Osteocyte (in vitro differentiated cells): Measurements from ENCODE around the gene POMGNT1. TPM values are rescaled to one million over a fixed set of nuclear protein-coding genes. Genes with fewer than 3 reads are reported as not detected.

Experiments
- DNase-seq: peaks from one replicate; pipeline ENCODE4 v3.0.0; 2021; ENCODE audit warnings: mixed read lengths; ENCODE audit not compliant: unreplicated experiment; ENCODE audit errors: extremely low spot score
- H3K27ac Mint-ChIP-seq: one replicate; pipeline ENCODE4 v1.8.0; 2021; ENCODE audit warnings: mild to moderate bottlenecking, mixed read lengths; ENCODE audit not compliant: unreplicated experiment
- H3K27me3 Mint-ChIP-seq: one replicate; pipeline ENCODE4 v1.8.0; 2021; ENCODE audit warnings: mixed read lengths; ENCODE audit not compliant: unreplicated experiment
- H3K36me3 Mint-ChIP-seq: one replicate; pipeline ENCODE4 v1.8.0; 2021; ENCODE audit warnings: mixed read lengths; ENCODE audit not compliant: unreplicated experiment
- H3K4me1 Mint-ChIP-seq: one replicate; pipeline ENCODE4 v1.8.0; 2021; ENCODE audit warnings: mixed read lengths; ENCODE audit not compliant: unreplicated experiment
- H3K4me3 Mint-ChIP-seq: one replicate; pipeline ENCODE4 v1.8.0; 2021; ENCODE audit warnings: mild to moderate bottlenecking, moderate library complexity, mixed read lengths; ENCODE audit not compliant: unreplicated experiment
- H3K9me3 Mint-ChIP-seq: one replicate; pipeline ENCODE4 v1.8.0; 2021; ENCODE audit warnings: mixed read lengths; ENCODE audit not compliant: unreplicated experiment
- total RNA-seq: library from RNA; stranded (reverse); gene quantifications from 2 replicates; pipeline ENCODE4 v1.2.1, GENCODE V29; 2021
- TF ChIP-seq, protein P1 (sequence below): fragments of 200-600 bp; sonication (generic); IDR thresholded peaks from 2 replicates; pipeline ENCODE4 v1.5.0; 2021; ENCODE audit warnings: antibody characterized with exemption, mild to moderate bottlenecking, moderate library complexity

POMGNT1 gene
- total RNA-seq, 1 donor from 2014 or later, result 88.9 TPM

- Mint-ChIP-seq H3K4me1 (peaks cover 14% of the 10 kb centered on the region), H3K27me3 (no peaks in the 10 kb centered on the region), H3K27ac (no peak within 1 kb of the TSS), H3K36me3 (no peaks in the 10 kb centered on the region), H3K9me3 (no peaks in the 10 kb centered on the region), H3K4me3 (no peak within 1 kb of the TSS)
- DNase-seq, result no peak
- TF ChIP-seq, protein P1, sequence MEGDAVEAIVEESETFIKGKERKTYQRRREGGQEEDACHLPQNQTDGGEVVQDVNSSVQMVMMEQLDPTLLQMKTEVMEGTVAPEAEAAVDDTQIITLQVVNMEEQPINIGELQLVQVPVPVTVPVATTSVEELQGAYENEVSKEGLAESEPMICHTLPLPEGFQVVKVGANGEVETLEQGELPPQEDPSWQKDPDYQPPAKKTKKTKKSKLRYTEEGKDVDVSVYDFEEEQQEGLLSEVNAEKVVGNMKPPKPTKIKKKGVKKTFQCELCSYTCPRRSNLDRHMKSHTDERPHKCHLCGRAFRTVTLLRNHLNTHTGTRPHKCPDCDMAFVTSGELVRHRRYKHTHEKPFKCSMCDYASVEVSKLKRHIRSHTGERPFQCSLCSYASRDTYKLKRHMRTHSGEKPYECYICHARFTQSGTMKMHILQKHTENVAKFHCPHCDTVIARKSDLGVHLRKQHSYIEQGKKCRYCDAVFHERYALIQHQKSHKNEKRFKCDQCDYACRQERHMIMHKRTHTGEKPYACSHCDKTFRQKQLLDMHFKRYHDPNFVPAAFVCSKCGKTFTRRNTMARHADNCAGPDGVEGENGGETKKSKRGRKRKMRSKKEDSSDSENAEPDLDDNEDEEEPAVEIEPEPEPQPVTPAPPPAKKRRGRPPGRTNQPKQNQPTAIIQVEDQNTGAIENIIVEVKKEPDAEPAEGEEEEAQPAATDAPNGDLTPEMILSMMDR, result no peak
These were observed 23.6 kb downstream of the POMGNT1 start, which contains the start of gene TSPAN1 for GRCh38 chr1:46174448-46175231. Gene TSPAN1, plus strand, starts transcription at chr1:46175087. Its CDS starts 6,021 bp downstream, at chr1:46181108.

- Mint-ChIP-seq H3K9me3 (no peaks in the 10 kb centered on the region), H3K36me3 (no peaks in the 10 kb centered on the region), H3K27ac (no peak overlapping the region), H3K4me3 (no peak overlapping the region), H3K27me3 (peaks cover 2% of the 10 kb centered on the region), H3K4me1 (peaks cover 14% of the 10 kb centered on the region)
- no peak for DNase-seq
- TF ChIP-seq, protein P1, result no peak
These were observed 24.8 kb downstream of the POMGNT1 start for GRCh38 chr1:46173361-46173856.

GRCh38 chr1:46172321-46172720, 25.9 kb downstream of the POMGNT1 start:
- Mint-ChIP-seq H3K27ac (no peak overlapping the region), H3K9me3 (no peaks in the 10 kb centered on the region), H3K4me1 (peaks cover 14% of the 10 kb centered on the region), H3K4me3 (no peak overlapping the region), H3K36me3 (no peaks in the 10 kb centered on the region), H3K27me3 (peaks cover 2% of the 10 kb centered on the region)
- TF ChIP-seq, protein P1, result no peak
- DNase-seq, result no peak

- Mint-ChIP-seq H3K27me3 (peaks cover 2% of the 10 kb centered on the region), H3K36me3 (no peaks in the 10 kb centered on the region), H3K4me1 (peaks cover 14% of the 10 kb centered on the region), H3K27ac (no peak overlapping the region), H3K4me3 (no peak overlapping the region), H3K9me3 (no peaks in the 10 kb centered on the region)
- TF ChIP-seq, protein P1, result no peak
- no peak for DNase-seq
These were observed 26.4 kb downstream of the POMGNT1 start for GRCh38 chr1:46171871-46172270.

DNA sequence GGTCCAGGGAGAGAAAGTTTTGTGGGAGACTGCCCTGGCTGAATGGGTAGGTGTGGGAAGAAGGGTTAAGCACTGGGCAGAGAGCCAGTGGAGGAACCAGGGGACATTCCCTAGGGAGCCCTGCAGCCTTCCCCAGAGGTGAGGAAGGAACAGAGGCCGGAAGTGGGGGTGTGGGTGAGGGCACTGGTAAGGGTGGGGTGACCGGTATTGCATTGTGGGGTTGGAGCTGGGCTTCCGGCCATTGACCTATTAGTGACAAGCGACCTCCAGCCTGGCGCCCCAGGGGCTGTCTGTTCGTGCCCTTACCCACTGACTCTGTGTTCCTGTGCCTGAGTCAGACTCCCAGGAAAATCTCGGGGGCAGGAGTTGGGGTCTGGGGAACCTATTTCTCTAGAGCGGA, 26.9 kb downstream of the POMGNT1 start:
- Mint-ChIP-seq H3K36me3 (no peaks in the 10 kb centered on the region), H3K4me1 (peaks cover 11% of the 10 kb centered on the region), H3K4me3 (no peak overlapping the region), H3K27me3 (peaks cover 2% of the 10 kb centered on the region), H3K9me3 (no peaks in the 10 kb centered on the region), H3K27ac (no peak overlapping the region)
- TF ChIP-seq, protein P1, result no peak
- DNase-seq, result no peak
